PC-3 (cell line): ENCODE results near the gene DAB1.

Experiments
- CTCF ChIP-seq: fragments of 300-600 bp; sonication (generic); conservative IDR thresholded peaks from 2 replicates; pipeline ENCODE4 v1.5.1; 2017; ENCODE audit warnings: antibody characterized with exemption, low read depth, mild to moderate bottlenecking, low read length
- EZH2 ChIP-seq: fragments of 300-600 bp; sonication (generic); IDR thresholded peaks from one replicate; pipeline ENCODE4 v1.6.1; 2017; ENCODE audit warnings: antibody characterized with exemption, mild to moderate bottlenecking, low read length; ENCODE audit not compliant: unreplicated experiment

- TF ChIP-seq CTCF, result no peak
- TF ChIP-seq EZH2, result no peak
Observed at GRCh38 chr1:57218487-57219079, 205.3 kb downstream of the DAB1 start.
